Endodermal cell (in vitro differentiated cells): ENCODE measurements around the gene SMAP2. TPM values are rescaled to one million over a fixed set of nuclear protein-coding genes. Genes with fewer than 3 reads are reported as not detected.

Source experiments
- DNase-seq: peaks from one replicate; pipeline ENCODE4 v3.0.0-alpha.2; 2017
- H3K27ac ChIP-seq: 2 replicates; pipeline ENCODE4 v1.5.1; 2013; ENCODE audit warnings: mild to moderate bottlenecking, low read depth, low read length, moderate library complexity
- H3K27me3 ChIP-seq: 2 replicates; pipeline ENCODE4 v1.6.1; 2013; ENCODE audit warnings: mild to moderate bottlenecking, low read length, moderate library complexity; ENCODE audit not compliant: insufficient read depth, control insufficient read depth, poor library complexity, severe bottlenecking
- H3K36me3 ChIP-seq: 2 replicates; pipeline ENCODE4 v1.7.0; 2013; ENCODE audit warnings: mild to moderate bottlenecking, low read length, moderate library complexity; ENCODE audit not compliant: control insufficient read depth, insufficient read depth
- H3K4me1 ChIP-seq: one replicate; pipeline ENCODE4 v1.7.0; 2013; ENCODE audit warnings: low read length; ENCODE audit not compliant: control insufficient read depth, insufficient read depth
- H3K4me3 ChIP-seq: 2 replicates; pipeline ENCODE4 v1.5.1; 2013; ENCODE audit warnings: mild to moderate bottlenecking, low read length, moderate library complexity
- H3K9ac ChIP-seq: 2 replicates; pipeline ENCODE4 v1.6.1; 2013; ENCODE audit warnings: mild to moderate bottlenecking, low read length, moderate library complexity; ENCODE audit not compliant: poor library complexity, severe bottlenecking; ENCODE audit errors: extremely low read depth
- H3K9me3 ChIP-seq: 2 replicates; pipeline ENCODE4 v1.6.1; 2013; ENCODE audit warnings: mild to moderate bottlenecking, low read length, moderate library complexity; ENCODE audit not compliant: control insufficient read depth
- H3K27ac Mint-ChIP-seq: 2 replicates; pipeline ENCODE4 v1.8.0; 2020; ENCODE audit warnings: mixed read lengths
- H3K27me3 Mint-ChIP-seq: 2 replicates; pipeline ENCODE4 v1.8.0; 2021; ENCODE audit warnings: mild to moderate bottlenecking, mixed read lengths; ENCODE audit not compliant: insufficient read depth
- H3K36me3 Mint-ChIP-seq: 2 replicates; pipeline ENCODE4 v1.8.0; 2020; ENCODE audit warnings: low read depth, mixed read lengths
- H3K4me1 Mint-ChIP-seq: 2 replicates; pipeline ENCODE4 v1.8.0; 2020; ENCODE audit warnings: mixed read lengths
- H3K4me3 Mint-ChIP-seq: 2 replicates; pipeline ENCODE4 v1.8.0; 2020; ENCODE audit warnings: mild to moderate bottlenecking, moderate library complexity, mixed read lengths
- H3K9me3 Mint-ChIP-seq: 2 replicates; pipeline ENCODE4 v1.8.0; 2020; ENCODE audit warnings: mild to moderate bottlenecking, mixed read lengths
- CTCF ChIP-seq: fragments of 200-600 bp; sonication (generic); conservative IDR thresholded peaks from 2 replicates; pipeline ENCODE4 v1.5.0; 2021; ENCODE audit warnings: antibody characterized with exemption, mild to moderate bottlenecking
- WGBS, 2 experiments: methylation state at CpG; one replicate each; pipeline versions ENCODE4 v1.1.5 to v1.1.7; 2013; ENCODE audit warnings: missing lambda C conversion rate in 2 of 2, mixed read lengths in 1 of 2; ENCODE audit not compliant: insufficient coverage in 1 of 2, insufficient read length in 1 of 2; 5-methylcytosine and 5-hydroxymethylcytosine counted together
- total RNA-seq, 2 donors: library from RNA; stranded (reverse); fragmentation: NEBNext Ultra II Directional in 1 of 2; extraction: Animal tissue kit (Norgen Biotek cat#: 25700) in 1 of 2; gene quantifications; 2 replicates in 1 of 2; 3 replicates in 1 of 2; pipeline ENCODE4 v1.2.1, GENCODE V29; 2021

SMAP2 gene
- total RNA-seq, 2 donors from 2014 or later, result 21.9 to 22.3 TPM

GRCh38 chr1:40362699-40363098 lies 10.8 kb upstream of the SMAP2 start:
- no peak overlapping the region for H3K27ac ChIP-seq
- Mint-ChIP-seq H3K27ac (no peak overlapping the region), H3K9me3 (peaks cover 10% of the 10 kb centered on the region), H3K4me1 (peaks cover 7% of the 10 kb centered on the region), H3K36me3 (no peaks in the 10 kb centered on the region), H3K27me3 (peaks cover 14% of the 10 kb centered on the region), H3K4me3 (no peak overlapping the region)
- peaks cover 6% of the 10 kb centered on the region for H3K27me3 ChIP-seq
- no peak for DNase-seq
- no peaks in the 10 kb centered on the region for H3K4me1 ChIP-seq
- H3K9me3 ChIP-seq, result peaks cover 10% of the 10 kb centered on the region
- no peak overlapping the region for H3K9ac ChIP-seq
- no peak overlapping the region for H3K4me3 ChIP-seq
- TF ChIP-seq CTCF, result no peak
- WGBS, 2 experiments, result 67 to 70% methylated on average over 1 to 2 of the region's 2 CpGs
- H3K36me3 ChIP-seq, result no peaks in the 10 kb centered on the region

GRCh38 chr1:40363721-40364120 lies 9.8 kb upstream of the SMAP2 start:
- Mint-ChIP-seq H3K4me1 (peaks cover 7% of the 10 kb centered on the region), H3K27ac (no peak overlapping the region), H3K4me3 (no peak overlapping the region), H3K9me3 (peaks cover 6% of the 10 kb centered on the region), H3K27me3 (peaks cover 12% of the 10 kb centered on the region), H3K36me3 (no peaks in the 10 kb centered on the region)
- peak; percentile 69 for DNase-seq
- WGBS, 2 experiments, result 40 to 51% methylated on average over 1 to 2 of the region's 2 CpGs
- no peak overlapping the region for H3K27ac ChIP-seq
- no peaks in the 10 kb centered on the region for H3K36me3 ChIP-seq
- H3K9me3 ChIP-seq, result no peaks in the 10 kb centered on the region
- H3K4me1 ChIP-seq, result no peaks in the 10 kb centered on the region
- H3K9ac ChIP-seq, result no peak overlapping the region
- H3K27me3 ChIP-seq, result peaks cover 6% of the 10 kb centered on the region
- no peak overlapping the region for H3K4me3 ChIP-seq
- TF ChIP-seq CTCF, result peak; percentile 62

- no peak for TF ChIP-seq CTCF
- H3K36me3 ChIP-seq, result no peaks in the 10 kb centered on the region
- DNase-seq, result no peak
- Mint-ChIP-seq H3K36me3 (no peaks in the 10 kb centered on the region), H3K4me1 (peaks cover 14% of the 10 kb centered on the region), H3K9me3 (no peaks in the 10 kb centered on the region), H3K27ac (no peak overlapping the region), H3K27me3 (peaks cover 1% of the 10 kb centered on the region), H3K4me3 (no peak overlapping the region)
- H3K4me1 ChIP-seq, result peaks cover 6% of the 10 kb centered on the region
- H3K27me3 ChIP-seq, result no peaks in the 10 kb centered on the region
- H3K27ac ChIP-seq, result no peak overlapping the region
- H3K4me3 ChIP-seq, result no peak overlapping the region
- no peak overlapping the region for H3K9ac ChIP-seq
- WGBS, 2 experiments, result 78 to 84% methylated on average over 3 to 4 of the region's 4 CpGs
- no peaks in the 10 kb centered on the region for H3K9me3 ChIP-seq
Measured at GRCh38 chr1:40371707-40372258, 1.7 kb upstream of the SMAP2 start.
